PC-3 (cell line): ENCODE results near the gene PIGO.

Source experiments
- CTCF ChIP-seq: fragments of 300-600 bp; sonication (generic); conservative IDR thresholded peaks from 2 replicates; pipeline ENCODE4 v1.5.1; 2017; ENCODE audit warnings: antibody characterized with exemption, low read depth, mild to moderate bottlenecking, low read length
- EZH2phosphoT487 ChIP-seq: fragments of 300-600 bp; sonication (generic); IDR thresholded peaks from 2 replicates; pipeline ENCODE4 v1.6.1; 2018; ENCODE audit warnings: mild to moderate bottlenecking, antibody characterized with exemption, low read length, borderline replicate concordance

GRCh38 chr9:35075358-35075757 lies 21.0 kb downstream of the PIGO start:
- TF ChIP-seq CTCF (no peak), EZH2phosphoT487 (no peak)
